Vagina (tissue), 2 donors: Measurements from ENCODE around the gene MAFG. TPM values are rescaled to one million over a fixed set of nuclear protein-coding genes. Genes with fewer than 3 reads are reported as not detected.
"Not testable (repeated sequence)": the region's sequence is repeated elsewhere in the genome, so short reads cannot be mapped to it uniquely, and the experiment has no call there.

Experiments
- DNase-seq, 2 donors: peaks; one replicate each; pipeline ENCODE4 v3.0.0-alpha.2; 2017; ENCODE audit errors: extremely low spot score in 2 of 2
- H3K27ac ChIP-seq: fragments of 200-600 bp; sonication (generic); one replicate; pipeline ENCODE4 v1.5.1; 2019
- H3K27me3 ChIP-seq: fragments of 200-600 bp; sonication (generic); one replicate; pipeline ENCODE4 v1.5.1; 2019
- H3K36me3 ChIP-seq, 2 donors: fragments of 200-600 bp; sonication (generic); one replicate each; pipeline ENCODE4 v1.5.1; 2017 to 2019
- H3K4me1 ChIP-seq: fragments of 200-600 bp; sonication (generic); one replicate; pipeline ENCODE4 v1.5.1; 2019
- H3K4me3 ChIP-seq, 2 donors: fragments of 200-600 bp; sonication (generic); 1 replicate in 1 of 2; 2 replicates in 1 of 2; pipeline ENCODE4 v1.5.1; 2016 to 2019
- H3K9me3 ChIP-seq: fragments of 200-600 bp; sonication (generic); one replicate; pipeline ENCODE4 v1.5.1; 2019
- POLR2A ChIP-seq, 2 donors: fragments of 450-650 bp; IDR thresholded peaks; one replicate each; pipeline ENCODE4 v1.6.1; 2017; ENCODE audit warnings: antibody characterized with exemption in 2 of 2, mild to moderate bottlenecking in 2 of 2, moderate library complexity in 2 of 2
- POLR2AphosphoS5 ChIP-seq, 2 donors: sonication (generic); formaldehyde crosslinking; IDR thresholded peaks; one replicate each; pipeline ENCODE4 v1.9.0; 2017; ENCODE audit warnings: antibody characterized with exemption in 2 of 2, mild to moderate bottlenecking in 2 of 2, low read depth in 1 of 2; ENCODE audit not compliant: insufficient read depth in 1 of 2
- intact Hi-C: fragments of 100-400 bp; cut with DNase I; formaldehyde crosslinking; loops from one replicate; pipeline ENCODE4 v1.15.1; 2023
- total RNA-seq: library from RNA; depleted of rRNA; stranded (reverse); fragments of >200 nt; gene quantifications from one replicate; pipeline ENCODE4 v1.2.3, GENCODE V29; 2016
- TF ChIP-seq, protein P1 (sequence below), 3 experiments: fragments of 450-650 bp in 2 of 3; fragments of 200-600 bp in 1 of 3; sonication (generic) in 1 of 3; IDR thresholded peaks; one replicate each; pipeline ENCODE4 v1.5.1; 2017 to 2019; ENCODE audit warnings: antibody characterized with exemption in 3 of 3, mild to moderate bottlenecking in 2 of 3, moderate library complexity in 2 of 3

The MAFG gene
- total RNA-seq, 1 donor from 2014 or later = 18.9 TPM

- no peak for DNase-seq
- Histone ChIP-seq H3K9me3 (no peaks in the 10 kb centered on the region), H3K4me1 (peaks cover 8% of the 10 kb centered on the region), H3K27ac (no peak overlapping the region), H3K36me3 (no peaks in the 10 kb centered on the region), H3K27me3 (peaks cover 13% of the 10 kb centered on the region), H3K4me3 (no peak overlapping the region)
- no peak for TF ChIP-seq POLR2A (IDR thresholded peaks at IDR 0.05)
- TF ChIP-seq, protein P1, sequence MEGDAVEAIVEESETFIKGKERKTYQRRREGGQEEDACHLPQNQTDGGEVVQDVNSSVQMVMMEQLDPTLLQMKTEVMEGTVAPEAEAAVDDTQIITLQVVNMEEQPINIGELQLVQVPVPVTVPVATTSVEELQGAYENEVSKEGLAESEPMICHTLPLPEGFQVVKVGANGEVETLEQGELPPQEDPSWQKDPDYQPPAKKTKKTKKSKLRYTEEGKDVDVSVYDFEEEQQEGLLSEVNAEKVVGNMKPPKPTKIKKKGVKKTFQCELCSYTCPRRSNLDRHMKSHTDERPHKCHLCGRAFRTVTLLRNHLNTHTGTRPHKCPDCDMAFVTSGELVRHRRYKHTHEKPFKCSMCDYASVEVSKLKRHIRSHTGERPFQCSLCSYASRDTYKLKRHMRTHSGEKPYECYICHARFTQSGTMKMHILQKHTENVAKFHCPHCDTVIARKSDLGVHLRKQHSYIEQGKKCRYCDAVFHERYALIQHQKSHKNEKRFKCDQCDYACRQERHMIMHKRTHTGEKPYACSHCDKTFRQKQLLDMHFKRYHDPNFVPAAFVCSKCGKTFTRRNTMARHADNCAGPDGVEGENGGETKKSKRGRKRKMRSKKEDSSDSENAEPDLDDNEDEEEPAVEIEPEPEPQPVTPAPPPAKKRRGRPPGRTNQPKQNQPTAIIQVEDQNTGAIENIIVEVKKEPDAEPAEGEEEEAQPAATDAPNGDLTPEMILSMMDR (IDR thresholded peaks at IDR 0.05) = no peak
- no peak for TF ChIP-seq POLR2AphosphoS5 (IDR thresholded peaks at IDR 0.05; ENCODE audit: insufficient read depth in 1 of 2, low read depth in 1 of 2)
- intact Hi-C loops = loop anchor here (2.0 to 10.0 kb wide), 2 partner anchors 66 to 198 kb away; partner anchors contain the start of genes CENPX and LRRC45
Observed at GRCh38 chr17:81956607-81957589, 29.4 kb upstream of the MAFG start.

DNA sequence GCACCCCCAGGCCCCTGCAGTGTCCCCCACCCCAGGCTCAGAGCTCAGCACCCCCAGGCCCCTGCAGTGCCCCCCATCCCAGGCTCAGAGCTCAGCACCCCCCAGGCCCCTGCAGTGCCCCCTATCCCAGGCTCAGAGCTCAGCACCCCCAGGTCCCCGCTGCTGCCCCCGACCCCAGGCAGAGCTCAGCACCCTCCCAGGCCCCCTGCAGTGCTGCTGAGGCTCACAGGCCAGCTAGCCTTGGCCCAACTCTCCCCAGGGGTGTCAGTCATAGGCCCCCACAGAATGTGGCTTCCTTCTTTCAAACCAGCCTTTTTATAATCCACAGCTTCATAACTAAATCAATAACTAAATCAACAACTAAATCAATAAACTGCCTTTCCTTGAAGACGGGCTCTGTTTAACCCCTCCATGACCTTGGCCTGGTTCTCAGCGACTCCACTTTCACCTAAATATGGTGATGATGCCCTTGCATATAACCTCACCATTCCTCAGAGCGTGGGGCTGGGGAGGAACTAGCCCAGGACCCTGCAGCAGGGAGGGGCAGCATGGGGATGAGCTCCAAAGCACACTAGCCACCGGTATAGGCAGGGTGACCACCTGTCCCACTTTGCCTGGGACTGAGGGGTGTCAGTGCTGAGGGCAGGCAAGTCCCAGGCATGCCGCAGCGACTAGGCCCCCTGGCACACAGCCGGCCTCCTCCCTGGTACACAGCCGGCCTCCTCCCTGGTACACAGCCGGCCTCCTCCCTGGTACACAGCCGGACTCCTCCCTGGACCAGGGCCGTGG, 28.4 kb upstream of the MAFG start:
- Histone ChIP-seq H3K27me3 (peaks cover 9% of the 10 kb centered on the region), H3K36me3 (no peaks in the 10 kb centered on the region)
- intact Hi-C loops = loop anchor here (2.0 to 10.0 kb wide), 2 partner anchors 67 to 199 kb away; partner anchors contain the start of genes CENPX and LRRC45

GRCh38 chr17:81955058-81955681, 27.6 kb upstream of the MAFG start:
- intact Hi-C loops = loop anchor here (10.0 kb wide), 1 partner anchor 200 kb away; no protein-coding TSS in a partner anchor
- Histone ChIP-seq H3K27ac (no peak overlapping the region), H3K4me3 (no peak overlapping the region), H3K9me3 (no peaks in the 10 kb centered on the region), H3K36me3 (no peaks in the 10 kb centered on the region), H3K4me1 (peaks cover 4% of the 10 kb centered on the region), H3K27me3 (peaks cover 4% of the 10 kb centered on the region)
- TF ChIP-seq POLR2A (IDR thresholded peaks at IDR 0.05) (no peak), POLR2AphosphoS5 (IDR thresholded peaks at IDR 0.05; ENCODE audit: insufficient read depth in 1 of 2, low read depth in 1 of 2) (no peak)
- TF ChIP-seq, protein P1 (IDR thresholded peaks at IDR 0.05) = no peak
- DNase-seq = no peak

More for the DNA sequence above, 28.4 kb upstream of the MAFG start:
- Histone ChIP-seq H3K4me3 (no peak overlapping the region), H3K9me3 (no peaks in the 10 kb centered on the region), H3K4me1 (peaks cover 8% of the 10 kb centered on the region), H3K27ac (no peak overlapping the region)
- no peak for TF ChIP-seq POLR2A (IDR thresholded peaks at IDR 0.05)
- no peak for TF ChIP-seq POLR2AphosphoS5 (IDR thresholded peaks at IDR 0.05; ENCODE audit: insufficient read depth in 1 of 2, low read depth in 1 of 2)
- no peak for DNase-seq

DNA sequence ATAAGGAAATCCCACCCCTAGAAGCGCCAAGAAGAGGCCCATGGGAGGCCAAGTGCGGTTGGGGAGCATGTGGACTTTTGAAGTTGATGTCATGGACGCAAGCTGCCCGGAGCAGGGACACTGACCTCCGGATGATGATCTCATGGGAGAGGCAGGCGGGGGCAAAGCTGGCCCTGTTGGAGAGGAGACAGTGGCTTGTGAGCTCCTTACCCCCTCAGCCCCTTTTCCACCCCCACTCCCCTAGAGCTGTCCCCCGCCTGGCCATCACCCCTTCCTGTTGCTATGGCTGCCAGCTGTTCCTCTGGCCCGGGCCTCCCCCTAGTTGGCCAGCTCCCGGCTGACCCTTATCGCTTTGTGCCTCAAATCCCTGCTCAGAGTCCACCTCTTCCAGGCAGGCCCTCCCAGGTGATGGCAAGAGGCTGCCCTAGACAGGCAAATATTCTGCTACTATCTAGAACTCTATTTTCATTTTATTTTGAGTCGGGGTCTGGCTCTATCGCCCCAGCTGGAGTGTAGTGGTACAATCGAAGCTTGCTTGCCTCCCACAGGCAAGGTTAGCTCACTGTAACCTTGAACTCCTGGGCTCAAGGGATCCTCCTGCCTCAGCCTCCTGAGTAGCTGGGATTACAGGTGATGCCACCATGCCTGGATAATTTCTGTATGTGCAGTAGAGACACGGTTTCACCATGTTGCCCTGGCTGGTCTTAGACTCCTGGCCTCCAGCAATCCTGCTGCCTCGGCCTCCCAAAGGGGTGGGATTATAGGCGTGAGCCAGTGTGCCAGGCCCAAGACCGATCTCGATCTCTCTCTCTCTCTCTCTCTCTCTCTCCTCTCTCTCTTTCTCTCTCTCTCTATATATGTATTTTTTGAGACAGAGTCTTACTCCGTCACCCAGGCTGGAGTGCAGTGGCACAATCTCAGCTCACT, 26.9 kb upstream of the MAFG start:
- no peak for TF ChIP-seq POLR2A (IDR thresholded peaks at IDR 0.05)
- TF ChIP-seq POLR2AphosphoS5 (IDR thresholded peaks at IDR 0.05; ENCODE audit: insufficient read depth in 1 of 2, low read depth in 1 of 2) = no peak
- TF ChIP-seq, protein P1 (IDR thresholded peaks at IDR 0.05) = no peak
- Histone ChIP-seq H3K4me1 (no peaks in the 10 kb centered on the region), H3K27ac (no peak overlapping the region), H3K27me3 (no peaks in the 10 kb centered on the region), H3K4me3 (no peak overlapping the region), H3K9me3 (no peaks in the 10 kb centered on the region), H3K36me3 (no peaks in the 10 kb centered on the region)
- no peak for DNase-seq
- intact Hi-C loops = loop anchor here (10.0 kb wide), 1 partner anchor 200 kb away; no protein-coding TSS in a partner anchor

DNA sequence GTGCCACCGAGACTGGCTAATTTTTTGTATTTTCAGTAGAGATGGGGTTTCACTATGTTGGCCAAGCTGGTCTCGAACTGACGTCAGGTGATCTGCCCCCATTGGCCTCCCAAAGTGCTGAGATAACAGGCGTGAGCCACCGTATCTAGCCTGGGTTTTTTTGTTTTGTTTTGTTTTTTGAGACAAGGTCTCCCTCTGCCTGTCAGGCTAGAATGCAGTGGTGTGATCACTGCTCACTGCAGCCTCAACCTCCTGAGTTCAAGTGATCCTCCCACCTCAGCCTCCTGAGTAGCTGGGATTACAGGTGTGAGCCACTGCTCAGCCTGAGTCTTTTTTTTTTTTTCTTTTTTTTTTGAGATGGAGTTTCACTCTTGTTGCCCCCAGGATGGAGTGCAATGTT, 25.9 kb upstream of the MAFG start:
- DNase-seq, H3K9me3 ChIP-seq, H3K27me3 ChIP-seq, H3K4me1 ChIP-seq, H3K36me3 ChIP-seq, H3K4me3 ChIP-seq, H3K27ac ChIP-seq: not testable (repeated sequence)
- intact Hi-C loops = loop anchor here (10.0 kb wide), 1 partner anchor 201 kb away; no protein-coding TSS in a partner anchor
